ENCODE data around the gene ST3GAL5. TPM values are rescaled to one million over a fixed set of nuclear protein-coding genes. Genes with fewer than 3 reads are reported as not detected.

Gene ST3GAL5
- total RNA-seq, 4 donors from 2014 or later, result 10.8 to 23.9 (median 16.5) TPM

DNA sequence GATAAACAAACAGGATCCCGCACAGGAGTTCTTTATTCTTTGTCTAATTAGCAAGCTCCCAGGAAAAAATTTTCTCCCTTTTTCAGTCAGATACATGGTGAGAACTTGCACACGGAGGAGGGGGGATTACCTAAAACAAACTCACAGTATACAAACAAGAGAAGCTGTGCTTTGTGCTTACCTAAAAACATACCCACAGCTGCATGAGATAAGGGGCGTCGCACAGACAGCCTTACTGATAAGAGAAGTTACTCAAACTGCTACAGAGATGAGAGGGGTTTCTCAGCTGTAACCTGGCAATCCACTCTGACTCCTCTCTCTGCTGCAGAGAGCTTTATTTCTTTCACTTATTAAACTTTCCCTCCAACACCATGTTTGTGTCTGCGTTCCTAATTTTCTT lies 32.9 kb upstream of the ST3GAL5 start:
- H3K4me3 ChIP-seq, result no peak overlapping the region
- TF ChIP-seq, protein P1, sequence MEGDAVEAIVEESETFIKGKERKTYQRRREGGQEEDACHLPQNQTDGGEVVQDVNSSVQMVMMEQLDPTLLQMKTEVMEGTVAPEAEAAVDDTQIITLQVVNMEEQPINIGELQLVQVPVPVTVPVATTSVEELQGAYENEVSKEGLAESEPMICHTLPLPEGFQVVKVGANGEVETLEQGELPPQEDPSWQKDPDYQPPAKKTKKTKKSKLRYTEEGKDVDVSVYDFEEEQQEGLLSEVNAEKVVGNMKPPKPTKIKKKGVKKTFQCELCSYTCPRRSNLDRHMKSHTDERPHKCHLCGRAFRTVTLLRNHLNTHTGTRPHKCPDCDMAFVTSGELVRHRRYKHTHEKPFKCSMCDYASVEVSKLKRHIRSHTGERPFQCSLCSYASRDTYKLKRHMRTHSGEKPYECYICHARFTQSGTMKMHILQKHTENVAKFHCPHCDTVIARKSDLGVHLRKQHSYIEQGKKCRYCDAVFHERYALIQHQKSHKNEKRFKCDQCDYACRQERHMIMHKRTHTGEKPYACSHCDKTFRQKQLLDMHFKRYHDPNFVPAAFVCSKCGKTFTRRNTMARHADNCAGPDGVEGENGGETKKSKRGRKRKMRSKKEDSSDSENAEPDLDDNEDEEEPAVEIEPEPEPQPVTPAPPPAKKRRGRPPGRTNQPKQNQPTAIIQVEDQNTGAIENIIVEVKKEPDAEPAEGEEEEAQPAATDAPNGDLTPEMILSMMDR (IDR thresholded peaks at IDR 0.05), result no peak
- no peak for TF ChIP-seq POLR2A (IDR thresholded peaks at IDR 0.05)
- no peaks in the 10 kb centered on the region for H3K27me3 ChIP-seq
- H3K36me3 ChIP-seq, result no peaks in the 10 kb centered on the region
- peaks cover 0 to 7% (median 0%) of the 10 kb centered on the region in 4 donors for H3K4me1 ChIP-seq
- H3K9me3 ChIP-seq, result no peaks in the 10 kb centered on the region
- no peak for DNase-seq
- H3K27ac ChIP-seq, result peak overlapping the region in 2 of 4 donors; percentile 25 to 26

DNA sequence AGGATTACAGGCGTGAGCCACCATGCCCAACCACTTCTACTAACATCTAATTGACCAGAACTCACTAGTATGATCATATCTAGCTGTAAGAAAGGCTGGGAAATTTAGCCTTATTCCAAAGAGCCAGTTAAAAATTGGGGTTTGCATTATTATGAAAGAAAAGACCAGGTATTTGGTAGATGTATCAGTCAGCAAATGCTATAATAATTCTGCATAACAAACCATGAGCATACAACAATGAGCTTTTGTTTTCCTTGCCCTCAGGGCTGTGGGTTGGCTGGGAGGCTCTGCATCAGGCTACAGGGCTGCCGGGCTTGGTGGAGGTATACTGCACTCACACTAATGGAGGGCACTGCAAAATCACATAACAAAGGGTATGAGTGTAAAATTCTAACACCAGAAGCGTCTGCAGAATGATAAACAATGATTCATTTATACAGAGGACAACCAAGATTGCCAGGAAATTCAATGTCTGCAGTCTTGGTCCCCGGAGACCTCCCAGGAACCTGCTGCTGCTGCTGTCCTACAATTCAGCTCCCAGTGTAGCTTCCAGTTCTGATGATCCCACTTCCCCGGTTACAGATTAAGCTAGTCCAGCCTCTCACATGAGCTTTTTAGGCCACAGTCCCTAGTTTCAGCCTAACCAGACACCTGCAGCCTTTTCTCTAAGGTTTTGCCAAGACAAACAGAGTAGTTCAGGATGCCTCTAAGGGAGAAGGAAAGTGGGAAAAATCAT lies 32.2 kb upstream of the ST3GAL5 start:
- Histone ChIP-seq H3K4me1 (peaks cover 0 to 7% (median 0%) of the 10 kb centered on the region in 4 donors), H3K27me3 (no peaks in the 10 kb centered on the region), H3K27ac (no peak overlapping the region), H3K4me3 (no peak overlapping the region), H3K9me3 (no peaks in the 10 kb centered on the region), H3K36me3 (no peaks in the 10 kb centered on the region)
- TF ChIP-seq POLR2A (IDR thresholded peaks at IDR 0.05), result no peak
- TF ChIP-seq, protein P1 (IDR thresholded peaks at IDR 0.05), result no peak
- DNase-seq, result no peak

DNA sequence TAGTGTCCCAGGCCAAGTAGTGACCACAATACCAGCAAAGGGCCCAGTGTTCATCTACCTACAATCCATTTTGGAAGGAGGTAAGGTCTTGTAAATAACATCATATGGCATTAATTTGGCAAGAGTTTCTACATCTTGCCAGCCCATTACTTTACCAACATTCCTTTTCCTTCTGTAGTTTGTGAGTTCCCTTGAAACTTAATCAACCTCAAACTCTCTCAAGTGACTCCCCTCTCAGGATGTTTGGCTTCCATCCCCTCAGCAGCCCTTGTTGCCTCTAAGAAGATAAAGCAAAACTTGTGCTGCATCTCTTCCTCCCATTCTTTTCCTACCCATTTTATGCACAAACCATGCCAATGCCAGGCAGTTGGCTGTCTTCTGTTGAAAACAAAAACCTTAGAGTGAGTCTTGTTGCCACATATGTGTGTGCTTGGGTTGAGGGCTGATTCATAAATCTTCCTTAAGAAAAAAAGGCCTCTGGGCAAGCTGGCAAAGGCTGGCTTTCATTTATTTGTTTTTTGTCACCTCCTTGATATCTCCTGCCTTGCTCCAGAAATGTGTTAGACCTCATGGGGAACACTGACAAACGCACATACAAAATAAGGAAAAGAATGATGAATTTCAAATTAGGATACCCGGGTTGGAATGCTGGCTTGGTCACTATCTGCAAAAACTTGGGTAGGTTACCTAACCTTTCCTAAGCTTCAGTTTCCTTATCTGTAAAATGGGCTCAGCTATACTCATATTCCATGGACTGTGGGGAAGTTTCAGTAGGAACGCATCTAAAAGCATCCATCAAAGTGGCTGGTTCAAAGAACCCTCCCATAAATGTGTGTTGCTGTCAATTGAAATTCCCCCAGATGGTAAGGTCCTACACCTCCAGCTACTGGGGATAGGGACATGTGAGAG lies 29.4 kb upstream of the ST3GAL5 start:
- TF ChIP-seq POLR2A (IDR thresholded peaks at IDR 0.05), result no peak
- TF ChIP-seq, protein P1 (IDR thresholded peaks at IDR 0.05), result no peak
- Histone ChIP-seq H3K4me1 (no peaks in the 10 kb centered on the region), H3K27ac (no peak overlapping the region), H3K4me3 (no peak overlapping the region), H3K36me3 (no peaks in the 10 kb centered on the region), H3K9me3 (no peaks in the 10 kb centered on the region), H3K27me3 (no peaks in the 10 kb centered on the region)
- no peak for DNase-seq

DNA sequence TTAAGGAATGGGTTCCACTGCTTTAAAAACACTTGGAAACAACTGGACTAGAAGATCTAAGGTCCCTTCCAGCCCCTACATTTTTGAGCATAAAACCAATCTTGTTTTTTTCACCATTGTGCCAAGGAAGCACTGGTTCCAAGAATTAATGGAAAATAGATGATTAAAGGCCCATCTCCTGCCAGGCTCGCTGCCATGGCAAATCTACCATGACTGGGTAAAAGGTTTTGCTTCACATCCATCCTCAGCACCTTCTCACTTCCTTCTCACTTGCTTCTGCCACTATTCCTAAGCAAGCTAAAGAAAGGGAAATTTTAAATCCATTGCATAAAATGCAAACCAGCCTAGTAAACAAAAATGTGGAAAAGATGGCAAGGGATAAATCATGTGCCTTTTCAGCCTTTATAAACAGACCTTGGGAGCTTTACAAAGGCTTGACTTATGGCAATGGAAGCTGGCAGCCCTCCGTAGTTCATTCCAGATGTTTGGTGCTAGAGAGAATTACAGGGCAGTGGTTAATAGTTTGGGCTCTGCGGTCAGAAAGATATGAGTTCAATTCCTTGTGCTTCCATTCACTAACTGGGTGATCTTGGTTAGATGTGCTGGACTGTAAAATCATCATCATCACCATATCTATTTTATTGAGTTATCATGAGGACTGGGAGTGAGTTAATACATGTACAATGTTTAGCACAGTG lies 27.0 kb upstream of the ST3GAL5 start:
- TF ChIP-seq, protein P1 (IDR thresholded peaks at IDR 0.05), result no peak
- TF ChIP-seq POLR2A (IDR thresholded peaks at IDR 0.05), result no peak
- Histone ChIP-seq H3K27ac (no peak overlapping the region), H3K4me3 (no peak overlapping the region), H3K36me3 (no peaks in the 10 kb centered on the region), H3K27me3 (no peaks in the 10 kb centered on the region), H3K9me3 (no peaks in the 10 kb centered on the region), H3K4me1 (no peaks in the 10 kb centered on the region)
- DNase-seq, result no peak

DNA sequence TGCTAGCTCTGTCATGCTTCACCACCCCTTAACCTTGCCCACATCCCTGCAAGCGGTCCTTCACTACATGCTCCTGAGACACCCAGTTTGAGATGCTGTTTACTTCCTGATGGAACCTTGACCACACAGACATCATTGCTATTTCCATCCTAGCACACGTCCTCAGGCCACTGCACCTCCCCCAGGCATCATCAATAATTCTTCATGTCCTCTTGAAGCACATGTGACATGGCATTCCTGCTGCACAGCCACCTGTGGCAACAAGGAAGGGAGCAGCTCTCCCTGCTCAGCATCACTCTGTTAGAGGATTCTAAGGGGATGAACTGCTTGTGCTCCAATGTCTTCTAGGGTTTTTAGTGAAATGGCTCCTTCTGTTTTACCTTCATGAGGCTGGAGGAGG lies 26.1 kb upstream of the ST3GAL5 start:
- Histone ChIP-seq H3K4me1 (no peaks in the 10 kb centered on the region), H3K4me3 (no peak overlapping the region), H3K9me3 (no peaks in the 10 kb centered on the region), H3K36me3 (no peaks in the 10 kb centered on the region), H3K27ac (no peak overlapping the region), H3K27me3 (no peaks in the 10 kb centered on the region)
- DNase-seq, result no peak
- no peak for TF ChIP-seq POLR2A (IDR thresholded peaks at IDR 0.05)
- TF ChIP-seq, protein P1 (IDR thresholded peaks at IDR 0.05), result no peak
